Fibroblast of upper back skin (primary cell): ENCODE results near the gene FUBP1.
"Not testable (repeated sequence)": the region's sequence is repeated elsewhere in the genome, so short reads cannot be mapped to it uniquely, and the experiment has no call there.

ENCODE experiments used
- DNase-seq: peaks from one replicate; pipeline ENCODE4 v3.0.0-alpha.2; 2013

FUBP1 gene

GRCh38 chr1:77940921-77941570 is 37.8 kb downstream of the FUBP1 start:
- no peak for DNase-seq

- no peak for DNase-seq
Observed at GRCh38 chr1:77938651-77939050, 40.2 kb downstream of the FUBP1 start.

- DNase-seq = no peak
Observed at GRCh38 chr1:77929806-77930205, 49.1 kb downstream of the FUBP1 start.

GRCh38 chr1:77927414-77927813 is 51.5 kb downstream of the FUBP1 start:
- DNase-seq = no peak

- no peak for DNase-seq
Observed at GRCh38 chr1:77926561-77927357, 52.1 kb downstream of the FUBP1 start.

- DNase-seq = no peak
Observed at GRCh38 chr1:77925956-77926355, 52.9 kb downstream of the FUBP1 start.

GRCh38 chr1:77925518-77925917 is 53.4 kb downstream of the FUBP1 start:
- DNase-seq = peak; percentile 54

GRCh38 chr1:77918918-77919317 is 60.0 kb downstream of the FUBP1 start:
- DNase-seq = not testable (repeated sequence)

GRCh38 chr1:77910116-77910515 is 68.8 kb downstream of the FUBP1 start:
- DNase-seq = no peak

- no peak for DNase-seq
Observed at GRCh38 chr1:77906624-77907023, 72.2 kb downstream of the FUBP1 start.

GRCh38 chr1:77906019-77906545 is 72.8 kb downstream of the FUBP1 start:
- DNase-seq = no peak

- DNase-seq = no peak
Observed at GRCh38 chr1:77905603-77906002, 73.3 kb downstream of the FUBP1 start.

- peak; percentile 63 for DNase-seq
Observed at GRCh38 chr1:77900687-77901293, 78.1 kb downstream of the FUBP1 start.

GRCh38 chr1:77899647-77900320 is 79.1 kb downstream of the FUBP1 start:
- DNase-seq = no peak
